GM12878 (cell line): ENCODE measurements around the gene IL27RA. TPM values are rescaled to one million over a fixed set of nuclear protein-coding genes. Genes with fewer than 3 reads are reported as not detected.

Experiments
- BACH1 ChIP-seq: fragments of 450-650 bp; IDR thresholded peaks from 2 replicates; pipeline ENCODE4 v1.6.1; 2017; ENCODE audit warnings: mild to moderate bottlenecking, borderline replicate concordance
- BCLAF1 ChIP-seq: fragments of 450-650 bp; IDR thresholded peaks from 2 replicates; pipeline ENCODE4 v1.6.1; 2017; ENCODE audit warnings: antibody characterized with exemption, mild to moderate bottlenecking, moderate library complexity
- BHLHE40 ChIP-seq, 2 experiments: fragments of 450-650 bp in 1 of 2; IDR thresholded peaks; 2 replicates each; pipeline ENCODE4 v1.6.1; 2011 to 2017; ENCODE audit warnings: low read depth in 2 of 2, borderline replicate concordance in 1 of 2, improper control_type of control experiment in 1 of 2, low read length in 1 of 2, mild to moderate bottlenecking in 1 of 2
- CBX5 ChIP-seq: sonication (generic); IDR thresholded peaks from 2 replicates; pipeline ENCODE4 v1.6.1; 2016; ENCODE audit warnings: low read depth, moderate library complexity, mild to moderate bottlenecking, inconsistent platforms
- DPF2 ChIP-seq: fragments of 450-650 bp; IDR thresholded peaks from 2 replicates; pipeline ENCODE4 v1.6.1; 2017; ENCODE audit warnings: mild to moderate bottlenecking
- GATAD2B ChIP-seq: fragments of 450-650 bp; conservative IDR thresholded peaks from 2 replicates; pipeline ENCODE4 v1.6.1; 2017; ENCODE audit warnings: low read depth, mild to moderate bottlenecking, moderate library complexity
- HCFC1 ChIP-seq: fragments of 150-350 bp; IDR thresholded peaks from 2 replicates; pipeline ENCODE4 v1.6.1; 2014; ENCODE audit warnings: low read length
- HDAC6 ChIP-seq: fragments of 200-600 bp; sonication (generic); IDR thresholded peaks from one replicate; pipeline ENCODE4 v1.8.0; 2017; ENCODE audit warnings: antibody characterized with exemption; ENCODE audit not compliant: unreplicated experiment
- MTA2 ChIP-seq: fragments of 450-650 bp; IDR thresholded peaks from 2 replicates; pipeline ENCODE4 v1.6.1; 2016; ENCODE audit warnings: low read depth, mild to moderate bottlenecking, moderate library complexity
- NFIC ChIP-seq: IDR thresholded peaks from 2 replicates; pipeline ENCODE4 v1.6.1; 2012; ENCODE audit warnings: low read depth, mild to moderate bottlenecking, inconsistent platforms, low read length, moderate library complexity
- NFXL1 ChIP-seq: fragments of 450-650 bp; IDR thresholded peaks from 2 replicates; pipeline ENCODE4 v1.6.1; 2017; ENCODE audit warnings: antibody characterized with exemption, mild to moderate bottlenecking, borderline replicate concordance
- NKRF ChIP-seq: fragments of 450-650 bp; conservative IDR thresholded peaks from 2 replicates; pipeline ENCODE4 v1.6.1; 2017; ENCODE audit warnings: mild to moderate bottlenecking, moderate library complexity
- NR2C1 ChIP-seq: fragments of 450-650 bp; IDR thresholded peaks from 2 replicates; pipeline ENCODE4 v1.6.1; 2017; ENCODE audit warnings: antibody characterized with exemption, mild to moderate bottlenecking, moderate library complexity
- NR2F1 ChIP-seq: fragments of 450-650 bp; conservative IDR thresholded peaks from 2 replicates; pipeline ENCODE4 v1.6.1; 2017; ENCODE audit warnings: mild to moderate bottlenecking
- POLR2AphosphoS2 ChIP-seq: IDR thresholded peaks from 2 replicates; pipeline ENCODE4 v1.6.1; 2011; ENCODE audit warnings: low read depth, mild to moderate bottlenecking, low read length, improper control_type of control experiment, moderate library complexity
- RAD21 ChIP-seq: IDR thresholded peaks from 2 replicates; pipeline ENCODE4 v1.6.1; 2011; ENCODE audit warnings: mild to moderate bottlenecking, low read depth, low read length, moderate library complexity; ENCODE audit not compliant: insufficient read depth
- SIN3A ChIP-seq: IDR thresholded peaks from 2 replicates; pipeline ENCODE4 v1.6.1; 2012; ENCODE audit warnings: low read depth, low read length, improper control_type of control experiment
- SMARCA5 ChIP-seq: fragments of 450-650 bp; IDR thresholded peaks from 2 replicates; pipeline ENCODE4 v1.6.1; 2017; ENCODE audit warnings: mild to moderate bottlenecking
- ZNF592 ChIP-seq: fragments of 450-650 bp; IDR thresholded peaks from 2 replicates; pipeline ENCODE4 v1.6.1; 2017; ENCODE audit warnings: mild to moderate bottlenecking, moderate library complexity
- polyA plus RNA-seq, 11 experiments: library from polyadenylated mRNA; depleted of rRNA in 4 of 11; unstranded in 6 of 11; stranded (reverse) in 5 of 11; fragments of >200 nt; fragmentation: Nextera tagmentation in 4 of 11; fragmentation: Illumina TruSeq in 1 of 11; extraction: Ambion mirVana in 4 of 11; extraction: Trizol in 1 of 11; gene quantifications; 1 replicate in 1 of 11; 2 replicates in 10 of 11; pipeline versions ENCODE4 v1.2.1 to v1.2.3, GENCODE V29; 2011 to 2016; ENCODE audit warnings: inconsistent platforms in 2 of 11, missing spikeins in 2 of 11, low read depth in 1 of 11
- total RNA-seq, 4 experiments: library from RNA; depleted of rRNA in 3 of 4; stranded (reverse); fragments of >200 nt in 3 of 4; fragmentation: Illumina TruSeq in 1 of 4; extraction: Trizol in 1 of 4; gene quantifications; 2 replicates each; pipeline versions ENCODE4 v1.2.1 to v1.2.3, GENCODE V29; 2013 to 2021

Gene IL27RA
- total and polyA plus RNA-seq, 10 of the 15 experiments (the other 5 are each of a cell fraction or from before 2014, with no cell fraction given): 8.4 to 63.5 (median 41.2) TPM

- TF ChIP-seq BCLAF1 (0 out of 2 replicates have a peak, but pooled peaks have one; percentile 24), MTA2 (no peak), SIN3A (peak; percentile 12; the same call in 1 of the 2 replicates), HCFC1 (peak; percentile 20; the same call in 1 of the 2 replicates), BHLHE40 (IDR thresholded peaks at IDR 0.05; ENCODE audit: borderline replicate concordance in 1 of 2, low read depth in 2 of 2, low read length in 1 of 2) (peak in 1 of 2 experiments; percentile 76; a peak in 2 of 4 replicates), BACH1 (peak; percentile 60; the same call in 1 of the 2 replicates), POLR2AphosphoS2 (no peak), ZNF592 (0 out of 2 replicates have a peak, but pooled peaks have one; percentile 21), NFXL1 (no peak), SMARCA5 (peak; percentile 99), GATAD2B (peak; percentile 67), DPF2 (peak; percentile 53; the same call in 1 of the 2 replicates), RAD21 (0 out of 2 replicates have a peak, but pooled peaks have one; percentile 13), NR2F1 (peak; percentile 67; the same call in 1 of the 2 replicates), NKRF (peak; percentile 66; the same call in 1 of the 2 replicates), HDAC6 (peak; percentile 99), NFIC (no peak), CBX5 (no peak), NR2C1 (peak; percentile 41; the same call in 1 of the 2 replicates)
Measured at GRCh38 chr19:14073261-14073924, 41.8 kb downstream of the IL27RA start (continued).
